ENCODE results near the gene TOMM40L.

TOMM40L gene

GRCh38 chr1:161216945-161217712 lies 8.7 kb upstream of the TOMM40L start:
- no peak for DNase-seq (ENCODE audit: extremely low read depth, low read depth)
- TF ChIP-seq CTCF (IDR thresholded peaks at IDR 0.05; ENCODE audit: low read depth, low read length), result no peak

GRCh38 chr1:161217831-161218230 lies 8.0 kb upstream of the TOMM40L start:
- DNase-seq (ENCODE audit: extremely low read depth, low read depth), result no peak
- TF ChIP-seq CTCF (IDR thresholded peaks at IDR 0.05; ENCODE audit: low read depth, low read length), result no peak

GRCh38 chr1:161218301-161219077 lies 7.4 kb upstream of the TOMM40L start:
- no peak for DNase-seq (ENCODE audit: extremely low read depth, low read depth)
- no peak for TF ChIP-seq CTCF (IDR thresholded peaks at IDR 0.05; ENCODE audit: low read depth, low read length)

- TF ChIP-seq CTCF (IDR thresholded peaks at IDR 0.05; ENCODE audit: low read depth, low read length), result no peak
- no peak for DNase-seq (ENCODE audit: extremely low read depth, low read depth)
Measured at GRCh38 chr1:161219078-161219892, 6.6 kb upstream of the TOMM40L start.

GRCh38 chr1:161220002-161220401 lies 5.9 kb upstream of the TOMM40L start:
- no peak for DNase-seq (ENCODE audit: extremely low read depth, low read depth)
- TF ChIP-seq CTCF (IDR thresholded peaks at IDR 0.05; ENCODE audit: low read depth, low read length), result no peak

- no peak for DNase-seq (ENCODE audit: extremely low read depth, low read depth)
- TF ChIP-seq CTCF (IDR thresholded peaks at IDR 0.05; ENCODE audit: low read depth, low read length), result no peak
Measured at GRCh38 chr1:161222175-161223019, 3.5 kb upstream of the TOMM40L start.
